H9 (cell line): ENCODE data around the gene HMCN1. TPM values are rescaled to one million over a fixed set of nuclear protein-coding genes. Genes with fewer than 3 reads are reported as not detected.

ENCODE experiments used
- DNase-seq: peaks from one replicate; pipeline ENCODE4 v3.0.0-alpha.2; 2017
- H2AFZ ChIP-seq: one replicate; pipeline ENCODE4 v1.6.1; 2013; ENCODE audit warnings: mild to moderate bottlenecking, low read length, control low read depth, moderate library complexity
- H2AK5ac ChIP-seq: 2 replicates; pipeline ENCODE4 v1.6.1; 2013; ENCODE audit warnings: low read length, control low read depth, mixed read lengths; ENCODE audit not compliant: insufficient read length
- H2BK120ac ChIP-seq: one replicate; pipeline ENCODE4 v1.6.1; 2013; ENCODE audit warnings: low read depth, mild to moderate bottlenecking, low read length, control low read depth, inconsistent platforms; ENCODE audit not compliant: poor library complexity, severe bottlenecking
- H2BK12ac ChIP-seq: 2 replicates; pipeline ENCODE4 v1.6.1; 2013; ENCODE audit warnings: low read length, control low read depth, mixed read lengths, low read depth; ENCODE audit not compliant: insufficient read length
- H2BK15ac ChIP-seq: 2 replicates; pipeline ENCODE4 v1.6.1; 2013; ENCODE audit warnings: low read depth, low read length, control low read depth
- H2BK20ac ChIP-seq: one replicate; pipeline ENCODE4 v1.6.1; 2013; ENCODE audit warnings: low read depth, mild to moderate bottlenecking, low read length, control low read depth, inconsistent platforms; ENCODE audit not compliant: poor library complexity, severe bottlenecking
- H2BK5ac ChIP-seq: 2 replicates; pipeline ENCODE4 v1.6.1; 2013; ENCODE audit warnings: low read length, control low read depth, mixed read lengths; ENCODE audit not compliant: insufficient read length
- H3K14ac ChIP-seq: 2 replicates; pipeline ENCODE4 v1.6.1; 2013; ENCODE audit warnings: low read length, control low read depth; ENCODE audit not compliant: insufficient read depth
- H3K18ac ChIP-seq: 2 replicates; pipeline ENCODE4 v1.6.1; 2013; ENCODE audit warnings: low read depth, mild to moderate bottlenecking, mixed read lengths, low read length, control low read depth; ENCODE audit not compliant: insufficient read length
- H3K23ac ChIP-seq: 2 replicates; pipeline ENCODE4 v1.6.1; 2013; ENCODE audit warnings: low read length, control low read depth, mixed read lengths, low read depth; ENCODE audit not compliant: insufficient read length
- H3K23me2 ChIP-seq: 2 replicates; pipeline ENCODE4 v1.6.1; 2013; ENCODE audit warnings: low read depth, mild to moderate bottlenecking, mixed read lengths, low read length, control low read depth; ENCODE audit not compliant: insufficient read length, poor library complexity, severe bottlenecking
- H3K27ac ChIP-seq: 2 replicates; pipeline ENCODE4 v1.5.1; 2013; ENCODE audit warnings: low read length, control low read depth, mixed read lengths, low read depth; ENCODE audit not compliant: insufficient read length
- H3K27me3 ChIP-seq: 2 replicates; pipeline ENCODE4 v1.6.1; 2013; ENCODE audit warnings: low read length, control low read depth, inconsistent platforms; ENCODE audit not compliant: insufficient read depth
- H3K4ac ChIP-seq: 2 replicates; pipeline ENCODE4 v1.6.1; 2013; ENCODE audit warnings: low read depth, mild to moderate bottlenecking, control low read depth, inconsistent platforms, low read length, moderate library complexity
- H3K4me1 ChIP-seq: 2 replicates; pipeline ENCODE4 v1.6.1; 2013; ENCODE audit warnings: low read length, control low read depth, inconsistent platforms; ENCODE audit not compliant: insufficient read depth
- H3K4me2 ChIP-seq: 2 replicates; pipeline ENCODE4 v1.6.1; 2013; ENCODE audit warnings: low read length, control low read depth, mixed read lengths; ENCODE audit not compliant: insufficient read length, insufficient read depth
- H3K56ac ChIP-seq: 2 replicates; pipeline ENCODE4 v1.6.1; 2013; ENCODE audit warnings: low read depth, mild to moderate bottlenecking, mixed read lengths, low read length, control low read depth; ENCODE audit not compliant: insufficient read length
- H3K79me1 ChIP-seq: 2 replicates; pipeline ENCODE4 v1.6.1; 2013; ENCODE audit warnings: low read depth, mild to moderate bottlenecking, moderate library complexity, low read length, control low read depth, inconsistent platforms; ENCODE audit not compliant: insufficient read depth, poor library complexity, severe bottlenecking
- H3K79me2 ChIP-seq: 2 replicates; pipeline ENCODE4 v1.6.1; 2013; ENCODE audit warnings: low read length, control low read depth, inconsistent platforms; ENCODE audit not compliant: insufficient read depth
- H3K9ac ChIP-seq: 2 replicates; pipeline ENCODE4 v1.6.1; 2013; ENCODE audit warnings: low read length, control low read depth, mixed read lengths; ENCODE audit not compliant: insufficient read length; ENCODE audit errors: extremely low read depth
- H3K9me3 ChIP-seq: one replicate; pipeline ENCODE4 v1.6.1; 2013; ENCODE audit warnings: low read depth, low read length, inconsistent platforms; ENCODE audit not compliant: control insufficient read depth
- H3T11ph ChIP-seq: one replicate; pipeline ENCODE4 v1.6.1; 2013; ENCODE audit warnings: mild to moderate bottlenecking, low read length, control low read depth, inconsistent platforms
- H4K20me1 ChIP-seq: one replicate; pipeline ENCODE4 v1.6.1; 2013; ENCODE audit not compliant: control insufficient read depth, insufficient read length, insufficient read depth
- H4K5ac ChIP-seq: 2 replicates; pipeline ENCODE4 v1.6.1; 2013; ENCODE audit warnings: low read depth, mild to moderate bottlenecking, mixed read lengths, low read length, control low read depth; ENCODE audit not compliant: insufficient read length
- H4K8ac ChIP-seq: replicated peaks from 2 replicates; pipeline ENCODE4 v1.6.1; 2013; ENCODE audit warnings: low read length, control low read depth, mixed read lengths, low read depth; ENCODE audit not compliant: insufficient read length
- H4K91ac ChIP-seq: 2 replicates; pipeline ENCODE4 v1.6.1; 2013; ENCODE audit warnings: low read depth, mild to moderate bottlenecking, moderate library complexity, mixed read lengths, low read length, control low read depth; ENCODE audit not compliant: insufficient read length
- H3K27ac Mint-ChIP-seq, 3 experiments: 2 replicates in 2 of 3; 3 replicates in 1 of 3; pipeline ENCODE4 v1.8.0; 2020 to 2021; ENCODE audit warnings: mixed read lengths in 3 of 3, mild to moderate bottlenecking in 1 of 3, moderate library complexity in 1 of 3
- H3K27me3 Mint-ChIP-seq: 2 replicates; pipeline ENCODE4 v1.8.0; 2021; ENCODE audit warnings: low read depth, mild to moderate bottlenecking, moderate library complexity, mixed read lengths
- H3K36me3 Mint-ChIP-seq, 3 experiments: 2 replicates in 2 of 3; 3 replicates in 1 of 3; pipeline ENCODE4 v1.8.0; 2020 to 2021; ENCODE audit warnings: low read depth in 3 of 3, mixed read lengths in 3 of 3; ENCODE audit not compliant: insufficient read depth in 1 of 3
- H3K4me1 Mint-ChIP-seq, 2 experiments: 2 replicates each; pipeline ENCODE4 v1.8.0; 2020; ENCODE audit warnings: mixed read lengths in 2 of 2
- H3K4me3 Mint-ChIP-seq, 2 experiments: 2 replicates in 1 of 2; 3 replicates in 1 of 2; pipeline ENCODE4 v1.8.0; 2020 to 2021; ENCODE audit warnings: mild to moderate bottlenecking in 2 of 2, mixed read lengths in 2 of 2, moderate library complexity in 1 of 2
- H3K9me3 Mint-ChIP-seq, 2 experiments: 2 replicates in 1 of 2; 3 replicates in 1 of 2; pipeline ENCODE4 v1.8.0; 2020; ENCODE audit warnings: mild to moderate bottlenecking in 2 of 2, mixed read lengths in 2 of 2, moderate library complexity in 1 of 2
- WGBS: extraction: QIAGEN DNeasy Blood & Tissue Kit; methylation state at CpG from one replicate; pipeline ENCODE4 v1.1.7; 2013; ENCODE audit warnings: missing lambda C conversion rate, low lambda C conversion rate, mixed read lengths; ENCODE audit not compliant: insufficient read length; ENCODE audit errors: extremely low coverage; 5-methylcytosine and 5-hydroxymethylcytosine counted together
- total RNA-seq: library from RNA; stranded (reverse); gene quantifications from 2 replicates; pipeline ENCODE4 v1.2.1, GENCODE V29; 2021
- TF ChIP-seq, protein P1 (sequence below): fragments of 200-600 bp; sonication (generic); conservative IDR thresholded peaks from 3 replicates; pipeline ENCODE4 v1.8.0; 2021; ENCODE audit warnings: antibody characterized with exemption, mild to moderate bottlenecking

The HMCN1 gene
- total RNA-seq, 1 experiment from 2014 or later: 3.3 TPM

DNA sequence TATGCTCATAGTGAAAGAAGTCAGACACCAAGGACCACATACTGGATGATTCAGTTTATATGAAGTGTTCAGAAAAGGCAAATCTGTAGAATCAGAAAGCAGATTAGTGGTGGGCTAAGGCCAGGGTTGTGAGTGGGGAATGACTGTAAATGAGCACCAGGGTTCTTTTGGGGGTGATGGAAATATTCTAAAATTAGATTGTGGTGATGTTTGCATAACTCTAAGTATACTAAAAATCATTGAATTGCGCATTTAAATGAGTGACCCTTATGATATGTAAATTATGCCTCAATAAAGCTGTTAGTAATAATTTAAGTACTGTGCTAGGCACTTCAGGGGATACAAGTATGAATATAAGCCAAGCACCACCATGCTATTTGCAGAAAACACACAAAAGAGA is 384.5 kb downstream of the HMCN1 start:
- no peak overlapping the region for H2AK5ac ChIP-seq
- H3K4me2 ChIP-seq: no peak overlapping the region
- no peak overlapping the region for H3K27ac Mint-ChIP-seq
- H3K9me3 ChIP-seq: no peaks in the 10 kb centered on the region
- H2BK20ac ChIP-seq: no peak overlapping the region
- no peak overlapping the region for H3T11ph ChIP-seq
- no peak overlapping the region for H3K9ac ChIP-seq
- H3K23ac ChIP-seq: no peak overlapping the region
- H4K91ac ChIP-seq: no peak overlapping the region
- H3K14ac ChIP-seq: no peak overlapping the region
- no peak overlapping the region for H3K4me3 Mint-ChIP-seq
- no peak overlapping the region for H3K56ac ChIP-seq
- no peak for DNase-seq
- TF ChIP-seq, protein P1, sequence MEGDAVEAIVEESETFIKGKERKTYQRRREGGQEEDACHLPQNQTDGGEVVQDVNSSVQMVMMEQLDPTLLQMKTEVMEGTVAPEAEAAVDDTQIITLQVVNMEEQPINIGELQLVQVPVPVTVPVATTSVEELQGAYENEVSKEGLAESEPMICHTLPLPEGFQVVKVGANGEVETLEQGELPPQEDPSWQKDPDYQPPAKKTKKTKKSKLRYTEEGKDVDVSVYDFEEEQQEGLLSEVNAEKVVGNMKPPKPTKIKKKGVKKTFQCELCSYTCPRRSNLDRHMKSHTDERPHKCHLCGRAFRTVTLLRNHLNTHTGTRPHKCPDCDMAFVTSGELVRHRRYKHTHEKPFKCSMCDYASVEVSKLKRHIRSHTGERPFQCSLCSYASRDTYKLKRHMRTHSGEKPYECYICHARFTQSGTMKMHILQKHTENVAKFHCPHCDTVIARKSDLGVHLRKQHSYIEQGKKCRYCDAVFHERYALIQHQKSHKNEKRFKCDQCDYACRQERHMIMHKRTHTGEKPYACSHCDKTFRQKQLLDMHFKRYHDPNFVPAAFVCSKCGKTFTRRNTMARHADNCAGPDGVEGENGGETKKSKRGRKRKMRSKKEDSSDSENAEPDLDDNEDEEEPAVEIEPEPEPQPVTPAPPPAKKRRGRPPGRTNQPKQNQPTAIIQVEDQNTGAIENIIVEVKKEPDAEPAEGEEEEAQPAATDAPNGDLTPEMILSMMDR: no peak
- H3K4me1 ChIP-seq: no peaks in the 10 kb centered on the region
- H3K36me3 Mint-ChIP-seq: no peaks in the 10 kb centered on the region
- no peaks in the 10 kb centered on the region for H3K79me2 ChIP-seq
- no peak overlapping the region for H2BK12ac ChIP-seq
- no peaks in the 10 kb centered on the region for H3K27me3 ChIP-seq
- no peak overlapping the region for H2BK5ac ChIP-seq
- H4K5ac ChIP-seq: no peak overlapping the region
- no peaks in the 10 kb centered on the region for H3K4me1 Mint-ChIP-seq
- no peak overlapping the region for H3K4ac ChIP-seq
- H3K27me3 Mint-ChIP-seq: no peaks in the 10 kb centered on the region
- H3K9me3 Mint-ChIP-seq: no peaks in the 10 kb centered on the region
- H2BK120ac ChIP-seq: no peak overlapping the region
- no peak overlapping the region for H4K8ac ChIP-seq
- no peak overlapping the region for H2AFZ ChIP-seq
- no peak overlapping the region for H2BK15ac ChIP-seq
- no peak overlapping the region for H3K18ac ChIP-seq
- no CpG with 5 or more reads among the region's 1 CpG for WGBS
- H3K23me2 ChIP-seq: no peaks in the 10 kb centered on the region
- H3K27ac ChIP-seq: no peak overlapping the region
- no peaks in the 10 kb centered on the region for H3K79me1 ChIP-seq
- no peaks in the 10 kb centered on the region for H4K20me1 ChIP-seq
